ENCODE results near the gene CTLA4.

Gene CTLA4

GRCh38 chr2:203870481-203870880 lies 2.9 kb downstream of the CTLA4 start:
- no peak for TF ChIP-seq ZFX (IDR thresholded peaks at IDR 0.05; ENCODE audit: borderline replicate concordance)
- no peak for TF ChIP-seq CTCF (IDR thresholded peaks at IDR 0.05)
- no peak overlapping the region for H3K27ac ChIP-seq

GRCh38 chr2:203870941-203871340 lies 3.4 kb downstream of the CTLA4 start:
- TF ChIP-seq ZFX (IDR thresholded peaks at IDR 0.05; ENCODE audit: borderline replicate concordance) (no peak), CTCF (IDR thresholded peaks at IDR 0.05) (no peak)
- no peak overlapping the region for H3K27ac ChIP-seq

GRCh38 chr2:203871371-203871983 lies 3.9 kb downstream of the CTLA4 start:
- TF ChIP-seq ZFX (IDR thresholded peaks at IDR 0.05; ENCODE audit: borderline replicate concordance), result no peak
- no peak for TF ChIP-seq CTCF (IDR thresholded peaks at IDR 0.05)
- H3K27ac ChIP-seq, result no peak overlapping the region

GRCh38 chr2:203873461-203873860 lies 5.9 kb downstream of the CTLA4 start:
- H3K27ac ChIP-seq, result no peak overlapping the region
- no peak for TF ChIP-seq CTCF (IDR thresholded peaks at IDR 0.05)
- TF ChIP-seq ZFX (IDR thresholded peaks at IDR 0.05; ENCODE audit: borderline replicate concordance), result no peak

- TF ChIP-seq ZFX (IDR thresholded peaks at IDR 0.05; ENCODE audit: borderline replicate concordance) (no peak), CTCF (IDR thresholded peaks at IDR 0.05) (no peak)
- H3K27ac ChIP-seq, result no peak overlapping the region
Measured at GRCh38 chr2:203873921-203874631, 6.5 kb downstream of the CTLA4 start.

GRCh38 chr2:203875471-203875870 lies 7.9 kb downstream of the CTLA4 start:
- H3K27ac ChIP-seq, result no peak overlapping the region
- no peak for TF ChIP-seq ZFX (IDR thresholded peaks at IDR 0.05; ENCODE audit: borderline replicate concordance)
- no peak for TF ChIP-seq CTCF (IDR thresholded peaks at IDR 0.05)

- TF ChIP-seq ZFX (IDR thresholded peaks at IDR 0.05; ENCODE audit: borderline replicate concordance) (no peak), CTCF (IDR thresholded peaks at IDR 0.05) (no peak)
- H3K27ac ChIP-seq, result no peak overlapping the region
Measured at GRCh38 chr2:203876328-203876727, 8.8 kb downstream of the CTLA4 start.
